Gastrocnemius medialis (tissue), 4 donors: Measurements from ENCODE around the gene IL36G.

Experiments used
- CTCF ChIP-seq, 5 experiments: fragments of 450-650 bp in 3 of 5; fragments of 200-600 bp in 2 of 5; sonication (generic) in 2 of 5; IDR thresholded peaks in 4 of 5; conservative IDR thresholded peaks in 1 of 5; 1 replicate in 4 of 5; 2 replicates in 1 of 5; pipeline ENCODE4 v1.5.1; 2016 to 2019; ENCODE audit warnings: antibody characterized with exemption in 5 of 5, mild to moderate bottlenecking in 3 of 5, moderate library complexity in 3 of 5
- POLR2A ChIP-seq, 2 donors: fragments of 450-650 bp; IDR thresholded peaks; one replicate each; pipeline ENCODE4 v1.6.1; 2017; ENCODE audit warnings: antibody characterized with exemption in 2 of 2, mild to moderate bottlenecking in 2 of 2, moderate library complexity in 2 of 2

- TF ChIP-seq CTCF (IDR thresholded peaks at IDR 0.05 in 4 of 5, conservative IDR thresholded peaks at IDR 0.05 in 1 of 5), result no peak
- TF ChIP-seq POLR2A (IDR thresholded peaks at IDR 0.05), result no peak
Measured at GRCh38 chr2:113005030-113005509, 27.3 kb downstream of the IL36G start, which contains the start of gene IL36A.
